ENCODE data around the gene PRLH. TPM values are rescaled to one million over a fixed set of nuclear protein-coding genes. Genes with fewer than 3 reads are reported as not detected.

The PRLH gene
- total and polyA plus RNA-seq, 2 of the 13 experiments (the other 11 are each of a cell fraction or from before 2014, with no cell fraction given), result not detected

DNA sequence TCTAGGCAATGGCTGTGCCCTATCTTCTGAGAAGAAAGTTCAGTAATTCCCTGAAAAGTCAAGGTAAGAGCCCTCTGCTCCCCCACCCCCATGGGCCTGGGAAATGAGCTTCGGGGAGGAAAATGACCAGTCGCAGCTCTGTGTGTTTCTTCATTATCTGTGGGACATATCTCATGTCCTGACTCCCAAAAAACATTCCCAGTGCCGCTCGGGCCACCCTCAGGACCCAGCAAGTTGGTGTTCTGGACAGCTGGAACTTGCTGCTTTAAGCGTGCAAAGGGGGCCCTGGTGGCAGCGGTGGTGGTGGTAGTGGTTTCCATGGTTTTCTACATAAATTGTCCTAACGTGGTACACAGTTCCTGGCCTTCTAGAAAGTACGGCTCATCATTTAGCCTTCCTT, 17.2 kb upstream of the PRLH start (continued):
- TF ChIP-seq, protein P1, sequence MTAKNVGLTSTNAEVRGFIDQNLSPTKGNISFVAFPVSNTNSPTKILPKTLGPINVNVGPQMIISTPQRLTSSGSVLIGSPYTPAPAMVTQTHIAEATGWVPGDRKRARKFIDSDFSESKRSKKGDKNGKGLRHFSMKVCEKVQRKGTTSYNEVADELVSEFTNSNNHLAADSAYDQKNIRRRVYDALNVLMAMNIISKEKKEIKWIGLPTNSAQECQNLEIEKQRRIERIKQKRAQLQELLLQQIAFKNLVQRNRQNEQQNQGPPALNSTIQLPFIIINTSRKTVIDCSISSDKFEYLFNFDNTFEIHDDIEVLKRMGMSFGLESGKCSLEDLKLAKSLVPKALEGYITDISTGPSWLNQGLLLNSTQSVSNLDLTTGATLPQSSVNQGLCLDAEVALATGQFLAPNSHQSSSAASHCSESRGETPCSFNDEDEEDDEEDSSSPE (CRISPR knock-in tag; IDR thresholded peaks at IDR 0.05), result no peak
- TF ChIP-seq POLR2G (IDR thresholded peaks at IDR 0.05; ENCODE audit: low read depth, low read length) (no peak), KLF12 (CRISPR knock-in tag; IDR thresholded peaks at IDR 0.05; ENCODE audit: borderline replicate concordance) (no peak), ZFY (CRISPR knock-in tag; IDR thresholded peaks at IDR 0.05) (0 out of 2 replicates have a peak, but pooled peaks have one; percentile 19), SMAD9 (CRISPR knock-in tag; IDR thresholded peaks at IDR 0.05) (no peak), ZNF292 (CRISPR knock-in tag; IDR thresholded peaks at IDR 0.05; ENCODE audit: borderline replicate concordance, low read depth) (no peak), ZNF432 (CRISPR knock-in tag; IDR thresholded peaks at IDR 0.05; ENCODE audit: borderline replicate concordance) (no peak)

DNA sequence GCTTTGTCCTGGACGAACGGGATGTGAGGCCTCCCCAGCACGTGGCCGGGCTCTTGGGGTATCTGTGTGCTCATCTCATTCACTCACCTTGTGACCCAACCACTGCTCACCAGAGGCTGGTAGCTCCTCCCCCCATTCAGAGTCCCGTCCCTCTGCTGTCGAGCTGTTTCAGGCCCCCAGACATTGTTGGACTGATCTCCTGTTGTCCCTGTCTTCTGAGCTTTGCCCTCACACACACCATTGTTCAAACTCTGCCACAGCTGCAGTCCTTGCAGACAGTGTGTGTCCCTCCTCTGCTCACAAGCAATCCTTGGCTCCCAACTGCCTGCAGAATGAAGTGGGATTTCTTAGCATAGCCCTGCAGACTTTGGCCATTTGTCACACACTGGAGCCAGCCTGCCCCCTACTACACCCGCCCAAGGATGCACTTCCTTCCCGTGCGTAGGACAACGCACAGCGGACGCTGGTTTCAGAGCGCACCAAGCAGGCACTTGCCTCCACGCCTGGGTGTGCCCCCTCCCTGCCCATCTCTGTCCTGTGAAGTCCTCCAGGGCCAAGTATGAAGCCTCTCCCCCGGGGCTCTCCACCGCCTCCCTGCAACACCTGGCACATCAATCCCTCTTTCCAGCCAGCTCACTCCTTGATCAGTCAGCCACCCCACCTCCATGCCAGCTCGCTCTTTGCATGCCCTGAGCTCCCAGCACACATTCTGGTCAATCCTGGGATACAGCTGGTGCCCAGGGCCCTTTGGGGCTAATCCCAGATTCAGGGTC, 16.5 kb upstream of the PRLH start:
- H3K4me2 ChIP-seq (ENCODE audit: low read depth, low read length), result peak overlapping the region; percentile 22; the same call in 1 of the 2 replicates
- peak; percentile 63 for FAIRE-seq
- peak; percentile 72 for ATAC-seq
- in situ Hi-C loops (cut with HindIII; ENCODE audit: extremely low pct_ligation_motif_present, low pct_unique_long_range_greater_than_20kb), result no loop called here
- H3K9me3 ChIP-seq (ENCODE audit: low read length), result no peaks in the 10 kb centered on the region
- intact Hi-C loops (cut with micrococcal nuclease; ENCODE audit: unreplicated experiment), result no loop called here
- ChIA-PET POLR2A (no interaction called here), CTCF (ENCODE audit: low intra/inter-chr PET ratio, low total read pairs) (no interaction called here)
- no peak overlapping the region for H3K27ac ChIP-seq (ENCODE audit: extremely low read length, insufficient read depth, low read length)
- no peak overlapping the region for H2AFZ ChIP-seq (ENCODE audit: low read length)
- peaks cover 49% of the 10 kb centered on the region for H3K4me1 ChIP-seq (ENCODE audit: insufficient read depth, low read length)
- 35% methylated on average over 16 of the region's 17 CpGs for WGBS (ENCODE audit: low lambda C conversion rate)
- H3K4me3 ChIP-seq (replicated peaks in 1 of 3; ENCODE audit: insufficient read depth in 1 of 3, low read depth in 2 of 3, low read length in 3 of 3), result peak overlapping the region in 1 of 3 experiments; percentile 8; a peak in 1 of 6 replicates
- H3K79me2 ChIP-seq (ENCODE audit: insufficient read depth, low read length), result no peaks in the 10 kb centered on the region
- H4K20me1 ChIP-seq (ENCODE audit: insufficient read depth, low read length), result no peaks in the 10 kb centered on the region
- no TSS peak for BruUV-seq (replicated peaks)
- H3K27me3 ChIP-seq (ENCODE audit: control insufficient read depth in 1 of 2, insufficient read depth in 2 of 2, low read length in 2 of 2), result peaks cover 7 to 34% of the 10 kb centered on the region in 2 experiments; a peak in 4 of 5 replicates
- no peaks in the 10 kb centered on the region for H3K36me3 ChIP-seq (replicated peaks in 1 of 2; ENCODE audit: control insufficient read depth in 1 of 2, insufficient read depth in 2 of 2, low read length in 2 of 2)
- DNase-seq (ENCODE audit: low spot score), result peak; percentile 59
- H3K9ac ChIP-seq (ENCODE audit: insufficient read depth, low read depth, low read length), result no peak overlapping the region
- TF ChIP-seq MEIS2 (CRISPR knock-in tag; IDR thresholded peaks at IDR 0.05) (0 out of 2 replicates have a peak, but pooled peaks have one; percentile 10), TSC22D2 (CRISPR knock-in tag; IDR thresholded peaks at IDR 0.05; ENCODE audit: borderline replicate concordance) (no peak), ATF7 (IDR thresholded peaks at IDR 0.05) (no peak), ATF7 (CRISPR knock-in tag; IDR thresholded peaks at IDR 0.05) (no peak), ARID3A (IDR thresholded peaks at IDR 0.05; ENCODE audit: low read depth, low read length) (no peak), ZMAT3 (CRISPR knock-in tag; conservative IDR thresholded peaks at IDR 0.05) (no peak), NRL (CRISPR knock-in tag; IDR thresholded peaks at IDR 0.05; ENCODE audit: borderline replicate concordance) (0 out of 2 replicates have a peak, but pooled peaks have one; percentile 7), KDM6A (CRISPR knock-in tag; IDR thresholded peaks at IDR 0.05; ENCODE audit: low read depth) (no peak), ZNF644 (CRISPR knock-in tag; IDR thresholded peaks at IDR 0.05; ENCODE audit: low read depth) (no peak), PBX3 (CRISPR knock-in tag; IDR thresholded peaks at IDR 0.05; ENCODE audit: borderline replicate concordance) (no peak)
- TF ChIP-seq, protein P2, sequence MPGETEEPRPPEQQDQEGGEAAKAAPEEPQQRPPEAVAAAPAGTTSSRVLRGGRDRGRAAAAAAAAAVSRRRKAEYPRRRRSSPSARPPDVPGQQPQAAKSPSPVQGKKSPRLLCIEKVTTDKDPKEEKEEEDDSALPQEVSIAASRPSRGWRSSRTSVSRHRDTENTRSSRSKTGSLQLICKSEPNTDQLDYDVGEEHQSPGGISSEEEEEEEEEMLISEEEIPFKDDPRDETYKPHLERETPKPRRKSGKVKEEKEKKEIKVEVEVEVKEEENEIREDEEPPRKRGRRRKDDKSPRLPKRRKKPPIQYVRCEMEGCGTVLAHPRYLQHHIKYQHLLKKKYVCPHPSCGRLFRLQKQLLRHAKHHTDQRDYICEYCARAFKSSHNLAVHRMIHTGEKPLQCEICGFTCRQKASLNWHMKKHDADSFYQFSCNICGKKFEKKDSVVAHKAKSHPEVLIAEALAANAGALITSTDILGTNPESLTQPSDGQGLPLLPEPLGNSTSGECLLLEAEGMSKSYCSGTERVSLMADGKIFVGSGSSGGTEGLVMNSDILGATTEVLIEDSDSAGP (CRISPR knock-in tag; IDR thresholded peaks at IDR 0.05; ENCODE audit: borderline replicate concordance), result no peak
